KMS-11 (cell line): ENCODE results near the gene MPRIP.

ENCODE experiments used
- H2AFZ ChIP-seq: fragments of 200-600 bp; sonication (generic); 2 replicates; pipeline ENCODE4 v1.6.1; 2016; ENCODE audit warnings: antibody characterized with exemption, mixed run types, low read depth
- H3K27ac ChIP-seq: fragments of 200-600 bp; sonication (generic); 2 replicates; pipeline ENCODE4 v1.6.1; 2016; ENCODE audit warnings: mild to moderate bottlenecking, mixed run types
- H3K27me3 ChIP-seq: fragments of 200-600 bp; sonication (generic); 2 replicates; pipeline ENCODE4 v1.6.1; 2017; ENCODE audit warnings: mild to moderate bottlenecking, low read depth, mixed run types, moderate library complexity; ENCODE audit not compliant: insufficient read depth
- H3K36me3 ChIP-seq: fragments of 200-600 bp; sonication (generic); 2 replicates; pipeline ENCODE4 v1.6.1; 2017; ENCODE audit warnings: mild to moderate bottlenecking, mixed run types; ENCODE audit not compliant: insufficient read depth
- H3K4me1 ChIP-seq: fragments of 200-600 bp; sonication (generic); 2 replicates; pipeline ENCODE4 v1.6.1; 2016; ENCODE audit warnings: mild to moderate bottlenecking, low read depth, mixed run types; ENCODE audit not compliant: poor library complexity, severe bottlenecking
- H3K4me2 ChIP-seq: fragments of 200-600 bp; sonication (generic); 2 replicates; pipeline ENCODE4 v1.7.0; 2016; ENCODE audit warnings: mild to moderate bottlenecking, mixed run types
- H3K4me3 ChIP-seq: fragments of 200-600 bp; sonication (generic); IDR thresholded peaks from 2 replicates; pipeline ENCODE4 v1.6.1; 2017; ENCODE audit warnings: low read depth, low read length, mixed read lengths; ENCODE audit not compliant: insufficient read depth
- H3K79me2 ChIP-seq: fragments of 200-600 bp; sonication (generic); 2 replicates; pipeline ENCODE4 v1.6.1; 2016; ENCODE audit warnings: low read depth, mixed run types; ENCODE audit not compliant: insufficient read depth
- H3K9ac ChIP-seq: fragments of 200-600 bp; sonication (generic); 2 replicates; pipeline ENCODE4 v1.6.1; 2016; ENCODE audit warnings: mild to moderate bottlenecking, mixed run types
- H4K20me1 ChIP-seq: fragments of 200-600 bp; sonication (generic); 2 replicates; pipeline ENCODE4 v1.6.1; 2016; ENCODE audit warnings: mild to moderate bottlenecking, mixed run types; ENCODE audit not compliant: insufficient read depth
- CTCF ChIP-seq: fragments of 200-600 bp; sonication (generic); conservative IDR thresholded peaks from 2 replicates; pipeline ENCODE4 v1.6.1; 2017; ENCODE audit warnings: low read depth, mild to moderate bottlenecking, antibody characterized with exemption, low read length, moderate library complexity, mixed read lengths

MPRIP gene

GRCh38 chr17:17127730-17128291 lies 85.6 kb downstream of the MPRIP start:
- Histone ChIP-seq H3K79me2 (no peaks in the 10 kb centered on the region), H3K36me3 (no peaks in the 10 kb centered on the region), H3K4me2 (no peak overlapping the region), H4K20me1 (no peaks in the 10 kb centered on the region), H3K9ac (no peak overlapping the region), H3K4me3 (no peak overlapping the region), H3K27me3 (no peaks in the 10 kb centered on the region), H3K4me1 (peaks cover 11% of the 10 kb centered on the region), H3K27ac (no peak overlapping the region), H2AFZ (no peak overlapping the region)
- TF ChIP-seq CTCF = no peak

GRCh38 chr17:17128476-17129075 lies 86.3 kb downstream of the MPRIP start:
- Histone ChIP-seq H3K4me2 (no peak overlapping the region), H3K4me3 (no peak overlapping the region), H3K27me3 (no peaks in the 10 kb centered on the region), H2AFZ (no peak overlapping the region), H3K79me2 (no peaks in the 10 kb centered on the region), H3K4me1 (peaks cover 11% of the 10 kb centered on the region), H4K20me1 (no peaks in the 10 kb centered on the region), H3K27ac (no peak overlapping the region), H3K9ac (no peak overlapping the region), H3K36me3 (no peaks in the 10 kb centered on the region)
- no peak for TF ChIP-seq CTCF

- Histone ChIP-seq H3K4me2 (no peak overlapping the region), H3K27ac (no peak overlapping the region)
These were observed 87.2 kb downstream of the MPRIP start for GRCh38 chr17:17129466-17129865.

GRCh38 chr17:17130077-17130844 lies 88.0 kb downstream of the MPRIP start:
- Histone ChIP-seq H3K4me2 (no peak overlapping the region), H3K27me3 (no peaks in the 10 kb centered on the region), H4K20me1 (no peaks in the 10 kb centered on the region), H3K4me1 (peaks cover 8% of the 10 kb centered on the region), H3K36me3 (no peaks in the 10 kb centered on the region), H3K4me3 (no peak overlapping the region), H2AFZ (no peak overlapping the region), H3K79me2 (no peaks in the 10 kb centered on the region), H3K9ac (no peak overlapping the region), H3K27ac (no peak overlapping the region)
- no peak for TF ChIP-seq CTCF

More at GRCh38 chr17:17129466-17129865, 87.2 kb downstream of the MPRIP start:
- H3K36me3 ChIP-seq = no peaks in the 10 kb centered on the region
- H3K27me3 ChIP-seq = no peaks in the 10 kb centered on the region
- no peaks in the 10 kb centered on the region for H4K20me1 ChIP-seq
- no peaks in the 10 kb centered on the region for H3K79me2 ChIP-seq
- no peak overlapping the region for H3K4me3 ChIP-seq
- TF ChIP-seq CTCF = no peak
- H3K4me1 ChIP-seq = peaks cover 11% of the 10 kb centered on the region
- no peak overlapping the region for H2AFZ ChIP-seq
- H3K9ac ChIP-seq = no peak overlapping the region
